ENCODE data around the gene CDH2. TPM values are rescaled to one million over a fixed set of nuclear protein-coding genes. Genes with fewer than 3 reads are reported as not detected.

CDH2 gene
- total RNA-seq, 4 donors from 2014 or later = 0.47 to 1.7 (median 1.1) TPM; not detected in 1

DNA sequence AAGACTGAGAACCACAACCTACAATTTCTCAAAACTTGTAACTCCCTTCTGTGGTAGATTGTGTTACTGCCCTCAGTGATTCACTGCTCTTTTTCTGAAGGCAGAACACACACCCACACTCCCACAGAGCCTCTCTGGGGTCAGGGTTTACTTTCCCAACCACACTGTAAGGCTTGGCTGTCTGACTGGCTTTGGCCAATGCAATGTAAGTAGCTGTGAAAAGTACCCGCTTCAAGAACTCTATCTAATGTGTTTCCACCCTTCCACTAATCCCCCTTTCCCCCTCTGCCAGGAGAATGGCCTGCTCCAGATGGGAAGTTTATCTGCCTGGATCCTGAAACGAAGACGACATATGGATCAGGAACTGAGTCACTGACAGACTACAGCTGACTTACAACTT, 222.7 kb downstream of the CDH2 start:
- WGBS = 72% methylated on average over 3 of the region's 3 CpGs
- H3K27ac ChIP-seq = no peak overlapping the region
- DNase-seq (ENCODE audit: low spot score in 2 of 2) = no peak
- no peaks in the 10 kb centered on the region for H3K4me1 ChIP-seq
- no peak for TF ChIP-seq CTCF (IDR thresholded peaks at IDR 0.05)
- no peak for TF ChIP-seq EP300 (IDR thresholded peaks at IDR 0.05)
- TF ChIP-seq POLR2AphosphoS5 (IDR thresholded peaks at IDR 0.05) = no peak
- TF ChIP-seq POLR2A (IDR thresholded peaks at IDR 0.05) = no peak
- no peaks in the 10 kb centered on the region for H3K27me3 ChIP-seq
- no peaks in the 10 kb centered on the region for H3K9me3 ChIP-seq
- H3K36me3 ChIP-seq = no peaks in the 10 kb centered on the region
- no peak overlapping the region for H3K4me3 ChIP-seq

DNA sequence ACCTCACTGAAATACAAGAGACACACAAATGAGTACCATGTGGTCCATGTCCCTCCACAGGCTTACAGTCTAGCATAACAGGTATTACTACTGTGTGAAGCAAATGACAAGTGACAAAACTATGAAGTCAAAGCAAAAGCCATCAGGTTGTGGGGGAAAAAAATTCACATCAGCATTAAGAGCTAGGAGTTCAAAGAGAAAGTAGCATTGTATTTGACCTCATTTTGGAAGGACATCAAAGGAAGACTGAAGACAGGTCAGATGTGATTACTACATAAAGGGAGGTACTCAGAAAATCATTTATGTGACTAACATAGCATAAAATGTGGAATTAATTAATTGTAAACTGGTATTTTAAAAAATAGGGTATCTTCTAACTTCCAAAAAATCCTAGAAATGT, 224.2 kb downstream of the CDH2 start:
- H3K36me3 ChIP-seq = no peaks in the 10 kb centered on the region
- no peak overlapping the region for H3K4me3 ChIP-seq
- no peaks in the 10 kb centered on the region for H3K9me3 ChIP-seq
- TF ChIP-seq POLR2A (IDR thresholded peaks at IDR 0.05) = no peak
- TF ChIP-seq CTCF (IDR thresholded peaks at IDR 0.05) = no peak
- no peak for TF ChIP-seq POLR2AphosphoS5 (IDR thresholded peaks at IDR 0.05)
- TF ChIP-seq EP300 (IDR thresholded peaks at IDR 0.05) = no peak
- no peaks in the 10 kb centered on the region for H3K4me1 ChIP-seq
- no peaks in the 10 kb centered on the region for H3K27me3 ChIP-seq
- no peak overlapping the region for H3K27ac ChIP-seq
- no peak for DNase-seq (ENCODE audit: low spot score in 2 of 2)

DNA sequence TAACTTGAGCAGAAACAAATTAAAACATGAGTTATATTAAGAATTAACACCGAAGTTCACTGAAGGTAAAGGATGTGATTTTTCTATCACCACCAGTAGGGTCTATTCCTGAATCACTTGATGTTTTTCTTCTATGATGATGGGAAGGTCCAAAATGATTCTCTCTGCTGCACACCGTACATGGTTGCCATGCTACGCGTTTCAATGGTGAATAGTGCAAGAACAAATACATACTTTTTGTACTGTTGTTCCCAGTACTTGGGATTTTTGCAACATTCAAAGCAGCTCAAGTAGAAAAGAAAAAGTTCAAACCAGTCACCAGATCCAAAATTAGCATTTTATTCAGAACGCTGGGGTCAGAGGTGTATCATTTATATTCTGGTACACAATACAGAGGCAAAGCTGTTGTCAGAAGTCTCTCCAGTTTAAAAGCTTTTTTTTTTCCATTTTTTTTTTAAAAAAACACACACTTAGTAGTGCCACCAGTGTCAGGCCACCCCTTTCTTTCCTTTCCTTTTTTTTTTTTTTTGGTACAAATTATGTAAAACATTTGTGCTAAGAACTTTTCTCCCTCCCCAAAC, 226.2 kb downstream of the CDH2 start:
- DNase-seq (ENCODE audit: low spot score in 2 of 2) = no peak
- H3K27ac ChIP-seq = no peak overlapping the region
- 92% methylated on average over 5 of the region's 5 CpGs for WGBS
- no peak overlapping the region for H3K4me3 ChIP-seq
- no peaks in the 10 kb centered on the region for H3K4me1 ChIP-seq
- H3K9me3 ChIP-seq = no peaks in the 10 kb centered on the region
- no peaks in the 10 kb centered on the region for H3K27me3 ChIP-seq
- TF ChIP-seq POLR2A (IDR thresholded peaks at IDR 0.05) (no peak), POLR2AphosphoS5 (IDR thresholded peaks at IDR 0.05) (no peak), CTCF (IDR thresholded peaks at IDR 0.05) (no peak), EP300 (IDR thresholded peaks at IDR 0.05) (no peak)
- no peaks in the 10 kb centered on the region for H3K36me3 ChIP-seq

- TF ChIP-seq CTCF (IDR thresholded peaks at IDR 0.05) (no peak), EP300 (IDR thresholded peaks at IDR 0.05) (no peak), POLR2A (IDR thresholded peaks at IDR 0.05) (no peak), POLR2AphosphoS5 (IDR thresholded peaks at IDR 0.05) (no peak)
- Histone ChIP-seq H3K27ac (no peak overlapping the region), H3K27me3 (no peaks in the 10 kb centered on the region), H3K4me1 (no peaks in the 10 kb centered on the region), H3K4me3 (no peak overlapping the region), H3K36me3 (no peaks in the 10 kb centered on the region), H3K9me3 (no peaks in the 10 kb centered on the region)
- WGBS = 66% methylated on average over 2 of the region's 2 CpGs
- no peak for DNase-seq (ENCODE audit: low spot score in 2 of 2)
These were observed 227.9 kb downstream of the CDH2 start for GRCh38 chr18:27948986-27949385.

DNA sequence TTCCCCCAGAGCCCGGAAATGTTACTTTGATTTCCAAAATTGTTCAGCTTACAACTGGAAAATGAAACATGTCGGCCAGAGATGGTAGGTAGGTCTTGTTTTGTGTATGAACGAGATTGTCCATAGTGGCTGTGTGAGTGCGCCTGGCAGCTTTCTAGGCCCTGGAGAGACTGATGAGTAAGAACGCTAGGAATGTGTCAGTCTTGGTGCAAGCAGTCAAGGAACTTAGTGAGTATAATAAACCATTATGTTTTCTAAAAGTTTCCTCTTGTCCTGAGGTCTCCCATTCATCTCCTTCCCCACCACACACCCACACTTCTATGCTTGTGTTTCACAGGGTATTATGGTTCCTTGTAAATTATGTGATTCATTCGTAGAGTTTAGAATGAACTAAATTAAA, 234.2 kb downstream of the CDH2 start:
- 70% methylated on average over 6 of the region's 6 CpGs for WGBS
- no peaks in the 10 kb centered on the region for H3K9me3 ChIP-seq

More for the DNA sequence above, 234.2 kb downstream of the CDH2 start:
- TF ChIP-seq EP300 (IDR thresholded peaks at IDR 0.05) (no peak), POLR2AphosphoS5 (IDR thresholded peaks at IDR 0.05) (no peak), POLR2A (IDR thresholded peaks at IDR 0.05) (no peak), CTCF (IDR thresholded peaks at IDR 0.05) (no peak)
- no peak overlapping the region for H3K4me3 ChIP-seq
- no peaks in the 10 kb centered on the region for H3K27me3 ChIP-seq
- H3K4me1 ChIP-seq = no peaks in the 10 kb centered on the region
- no peak for DNase-seq (ENCODE audit: low spot score in 2 of 2)
- H3K27ac ChIP-seq = no peak overlapping the region
- H3K36me3 ChIP-seq = no peaks in the 10 kb centered on the region

All from suprapubic skin (tissue), 4 donors.